K562 (cell line): Measurements from ENCODE around the gene CEP126. TPM values are rescaled to one million over a fixed set of nuclear protein-coding genes. Genes with fewer than 3 reads are reported as not detected.

Source experiments
- ATAC-seq: fragments of 200-7000 bp; cut with Tn5 transposase; 3 replicates; pipeline ENCODE4 v1.9.1; 2020; ENCODE audit warnings: moderate library complexity
- BruUV-seq: library from RNA; stranded (reverse); fragments of 400-500 nt; replicated peaks from 2 replicates; lab custom pipeline; 2021; lab: Mats Ljungman, UMichigan
- CTCF ChIA-PET: fragments of 300-600 bp; formaldehyde crosslinking; extraction: SDS; loops from one replicate; lab custom pipeline; 2021; ENCODE audit warnings: low intra/inter-chr PET ratio; lab: Yijun Ruan, JAX
- POLR2A ChIA-PET: fragments of 300-600, 350-650 bp; sonication (Branson Sonifier 250); formaldehyde crosslinking; extraction: SDS; loops from one replicate; lab custom pipeline; 2021; ENCODE audit warnings: antibody characterized with exemption, inconsistent platforms; lab: Yijun Ruan, JAX
- DNase-seq, 4 experiments: peaks; one replicate each; pipeline versions ENCODE4 v3.0.0 to v3.0.0-alpha.2; 2011 to 2018; ENCODE audit warnings: low spot score in 3 of 4, mixed read lengths in 3 of 4; ENCODE audit errors: extremely low read depth in 1 of 4
- FAIRE-seq: peaks from 2 replicates; lab custom pipeline; 2011; peaks lifted over from hg19 to GRCh38; lab: Jason Lieb, UNC
- H2AFZ ChIP-seq: 2 replicates; pipeline ENCODE4 v1.6.0; 2011; ENCODE audit warnings: low read depth, low read length, control low read depth, inconsistent platforms
- H3K27ac ChIP-seq: fragments of 200-600 bp; 3 replicates; pipeline ENCODE4 v1.8.0; 2011; ENCODE audit warnings: low read depth, mild to moderate bottlenecking, control low read depth, inconsistent platforms, low read length, moderate library complexity, mixed read lengths; ENCODE audit errors: extremely low read depth
- H3K27me3 ChIP-seq, 2 experiments: fragments of 300-600 bp in 1 of 2; 2 replicates in 1 of 2; 3 replicates in 1 of 2; pipeline versions ENCODE4 v1.6.0 to v1.8.0; 2011; ENCODE audit warnings: inconsistent platforms in 2 of 2, low read length in 2 of 2, mild to moderate bottlenecking in 1 of 2, mixed read lengths in 1 of 2, moderate library complexity in 1 of 2; ENCODE audit not compliant: control insufficient read depth in 2 of 2, insufficient read depth in 2 of 2
- H3K36me3 ChIP-seq: fragments of 300-600 bp; 3 replicates; pipeline ENCODE4 v1.8.0; 2011; ENCODE audit warnings: mild to moderate bottlenecking, low read length, inconsistent platforms; ENCODE audit not compliant: control insufficient read depth, insufficient read depth
- H3K4me1 ChIP-seq, 2 experiments: fragments of 200-600 bp in 1 of 2; replicated peaks in 1 of 2; 2 replicates in 1 of 2; 3 replicates in 1 of 2; pipeline versions ENCODE4 v1.5.1 to v1.8.0; 2011; ENCODE audit warnings: inconsistent platforms in 2 of 2, low read length in 2 of 2, mild to moderate bottlenecking in 1 of 2, mixed read lengths in 1 of 2, moderate library complexity in 1 of 2; ENCODE audit not compliant: control insufficient read depth in 2 of 2, insufficient read depth in 2 of 2
- H3K4me2 ChIP-seq: 2 replicates; pipeline ENCODE4 v1.6.1; 2011; ENCODE audit warnings: low read length, control low read depth, inconsistent platforms, mixed read lengths; ENCODE audit not compliant: insufficient read depth
- H3K4me3 ChIP-seq: fragments of 200-600 bp; sonication (generic), shearing (Covaris generic); 2 replicates; pipeline ENCODE4 v1.5.1; 2016; ENCODE audit warnings: control low read depth, inconsistent platforms
- H3K79me2 ChIP-seq: fragments of 200-600 bp; 3 replicates; pipeline ENCODE4 v1.8.0; 2011; ENCODE audit warnings: low read length, inconsistent platforms; ENCODE audit not compliant: control insufficient read depth, insufficient read depth
- H3K9ac ChIP-seq, 2 experiments: 2 replicates each; pipeline versions ENCODE4 v1.6.0 to v1.6.1; 2011; ENCODE audit warnings: low read depth in 2 of 2, low read length in 2 of 2, control low read depth in 1 of 2, inconsistent platforms in 1 of 2, mild to moderate bottlenecking in 1 of 2, mixed read lengths in 1 of 2; ENCODE audit not compliant: insufficient read depth in 1 of 2
- H3K9me1 ChIP-seq: one replicate; pipeline ENCODE4 v1.6.0; 2011; ENCODE audit warnings: inconsistent platforms, mild to moderate bottlenecking, low read length, moderate library complexity; ENCODE audit not compliant: control insufficient read depth, insufficient read depth
- H3K9me3 ChIP-seq: replicated peaks from 2 replicates; pipeline ENCODE4 v1.5.1; 2011; ENCODE audit warnings: low read depth, low read length, inconsistent platforms; ENCODE audit not compliant: control insufficient read depth, insufficient read depth
- H4K20me1 ChIP-seq: replicated peaks from 2 replicates; pipeline ENCODE4 v1.6.1; 2011; ENCODE audit warnings: low read length, inconsistent platforms, mixed read lengths; ENCODE audit not compliant: control insufficient read depth, insufficient read depth
- BMI1 ChIP-seq: fragments of 150-350 bp; IDR thresholded peaks from 2 replicates; pipeline ENCODE4 v1.6.1; 2014; ENCODE audit warnings: low read length
- HDGF ChIP-seq: fragments of 450-650 bp; IDR thresholded peaks from 2 replicates; pipeline ENCODE4 v1.6.1; 2016
- NFYB ChIP-seq: IDR thresholded peaks from 2 replicates; pipeline ENCODE4 v1.6.1; 2011; ENCODE audit warnings: mild to moderate bottlenecking, moderate library complexity; ENCODE audit not compliant: insufficient read length; ENCODE audit errors: extremely low read depth
- PHB2 ChIP-seq: fragments of 450-650 bp; IDR thresholded peaks from 2 replicates; pipeline ENCODE4 v1.6.1; 2017; ENCODE audit warnings: low read depth
- RBM25 ChIP-seq: fragments of 200-400 bp; formaldehyde crosslinking; IDR thresholded peaks from 2 replicates; pipeline ENCODE4 v1.6.1; 2018; ENCODE audit warnings: low read length, low read depth, moderate library complexity; ENCODE audit not compliant: severe bottlenecking
- RBM39 ChIP-seq: fragments of 200-400 bp; formaldehyde crosslinking; optimal IDR thresholded peaks from 2 replicates; pipeline ENCODE3; 2018; ENCODE audit warnings: low read depth, low read length
- SAP30 ChIP-seq: fragments of 200-600 bp; sonication (generic); IDR thresholded peaks from 2 replicates; pipeline ENCODE4 v1.6.1; 2012; ENCODE audit warnings: borderline replicate concordance, low read depth, mild to moderate bottlenecking, moderate library complexity, low read length, control low read depth, inconsistent platforms; ENCODE audit not compliant: insufficient read depth, poor library complexity, severe bottlenecking
- TRIM28 ChIP-seq: fragments of 450-650 bp; IDR thresholded peaks from 2 replicates; pipeline ENCODE4 v1.6.1; 2017
- ZHX1 ChIP-seq: fragments of 150-350 bp; conservative IDR thresholded peaks from 2 replicates; pipeline ENCODE4 v1.6.1; 2014; ENCODE audit warnings: low read length
- ZNF134 ChIP-seq: fragments of 250-450 bp; sonication (Bioruptor Pico); conservative IDR thresholded peaks from 2 replicates; pipeline ENCODE4 v1.4.0; 2020
- WGBS: fragments of 100-300 bp; shearing (Covaris generic); methylation state at CpG from one replicate; pipeline ENCODE4 v1.1.6; 2016; ENCODE audit warnings: low coverage, mixed read lengths; ENCODE audit not compliant: insufficient coverage; ENCODE audit errors: missing lambda C conversion rate; 5-methylcytosine and 5-hydroxymethylcytosine counted together
- in situ Hi-C: fragments of 300-500 bp; cut with MboI; formaldehyde crosslinking; loops from 4 replicates; pipeline ENCODE4 v1.15.0; 2018; ENCODE audit warnings: inconsistent platforms, mixed read lengths
- intact Hi-C: fragments of 100-400 bp; cut with micrococcal nuclease; formaldehyde crosslinking; loops from 2 replicates; pipeline ENCODE4 v1.14.2; 2022
- polyA plus RNA-seq, 8 experiments: library from polyadenylated mRNA; depleted of rRNA in 4 of 8; stranded (reverse) in 5 of 8; unstranded in 3 of 8; fragments of >200 nt; fragmentation: Nextera tagmentation in 2 of 8; fragmentation: Illumina TruSeq in 1 of 8; extraction: Ambion mirVana in 2 of 8; extraction: Trizol in 1 of 8; gene quantifications; 2 replicates each; pipeline versions ENCODE4 v1.2.1 to v1.2.3, GENCODE V29; 2011 to 2014; ENCODE audit warnings: inconsistent platforms in 1 of 8, missing spikeins in 1 of 8
- total RNA-seq, 7 experiments: library from RNA; depleted of rRNA in 6 of 7; stranded (reverse); fragments of >200 nt in 6 of 7; fragmentation: Illumina TruSeq in 2 of 7; extraction: Trizol in 2 of 7; gene quantifications; 2 replicates each; pipeline versions ENCODE4 v1.2.1 to v1.2.3, GENCODE V29; 2011 to 2021; ENCODE audit warnings: low replicate concordance in 1 of 7
- TF ChIP-seq, protein P1 (sequence below): sonication (generic); formaldehyde crosslinking; IDR thresholded peaks from 2 replicates; pipeline ENCODE4 v1.8.0; 2022; ENCODE audit warnings: mild to moderate bottlenecking, missing genetic modification reagents
- TF ChIP-seq, protein P2 (sequence below): fragments of 250-450 bp; sonication (Bioruptor Pico); IDR thresholded peaks from 2 replicates; pipeline ENCODE4 v1.5.0; 2020; ENCODE audit warnings: mild to moderate bottlenecking

The CEP126 gene
- total and polyA plus RNA-seq, 9 of the 15 experiments (the other 6 are each of a cell fraction or from before 2014, with no cell fraction given) = 0.01 to 0.11 (median 0.07) TPM; not detected in 3

GRCh38 chr11:101866619-101867491 lies 48.0 kb upstream of the CEP126 start:
- POLR2A ChIA-PET = no interaction called here
- WGBS = 0% methylated on average over 5 of the region's 5 CpGs

More at GRCh38 chr11:101866619-101867491, 48.0 kb upstream of the CEP126 start:
- Histone ChIP-seq H3K9ac (no peak overlapping the region), H3K27me3 (no peaks in the 10 kb centered on the region), H3K79me2 (no peaks in the 10 kb centered on the region), H2AFZ (no peak overlapping the region), H3K9me3 (no peaks in the 10 kb centered on the region), H3K36me3 (no peaks in the 10 kb centered on the region), H3K27ac (no peak overlapping the region), H3K9me1 (no peaks in the 10 kb centered on the region), H4K20me1 (no peaks in the 10 kb centered on the region), H3K4me2 (no peak overlapping the region), H3K4me1 (no peaks in the 10 kb centered on the region), H3K4me3 (no peak overlapping the region)
- in situ Hi-C loops = no loop called here
- CTCF ChIA-PET = interaction anchor here (0.7 kb wide), 1 partner anchor 935 kb away, joined by 4 read pairs; no protein-coding TSS in a partner anchor
- ATAC-seq (no peak), FAIRE-seq (no peak), DNase-seq (no peak)
- TF ChIP-seq, protein P1, sequence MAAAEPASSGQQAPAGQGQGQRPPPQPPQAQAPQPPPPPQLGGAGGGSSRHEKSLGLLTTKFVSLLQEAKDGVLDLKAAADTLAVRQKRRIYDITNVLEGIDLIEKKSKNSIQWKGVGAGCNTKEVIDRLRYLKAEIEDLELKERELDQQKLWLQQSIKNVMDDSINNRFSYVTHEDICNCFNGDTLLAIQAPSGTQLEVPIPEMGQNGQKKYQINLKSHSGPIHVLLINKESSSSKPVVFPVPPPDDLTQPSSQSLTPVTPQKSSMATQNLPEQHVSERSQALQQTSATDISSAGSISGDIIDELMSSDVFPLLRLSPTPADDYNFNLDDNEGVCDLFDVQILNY = no peak
- TF ChIP-seq PHB2 = no peak
- no peak for TF ChIP-seq ZNF134 (CRISPR knock-in tag)
- TF ChIP-seq HDGF = no peak
- TF ChIP-seq NFYB = no peak
- TF ChIP-seq, protein P2, sequence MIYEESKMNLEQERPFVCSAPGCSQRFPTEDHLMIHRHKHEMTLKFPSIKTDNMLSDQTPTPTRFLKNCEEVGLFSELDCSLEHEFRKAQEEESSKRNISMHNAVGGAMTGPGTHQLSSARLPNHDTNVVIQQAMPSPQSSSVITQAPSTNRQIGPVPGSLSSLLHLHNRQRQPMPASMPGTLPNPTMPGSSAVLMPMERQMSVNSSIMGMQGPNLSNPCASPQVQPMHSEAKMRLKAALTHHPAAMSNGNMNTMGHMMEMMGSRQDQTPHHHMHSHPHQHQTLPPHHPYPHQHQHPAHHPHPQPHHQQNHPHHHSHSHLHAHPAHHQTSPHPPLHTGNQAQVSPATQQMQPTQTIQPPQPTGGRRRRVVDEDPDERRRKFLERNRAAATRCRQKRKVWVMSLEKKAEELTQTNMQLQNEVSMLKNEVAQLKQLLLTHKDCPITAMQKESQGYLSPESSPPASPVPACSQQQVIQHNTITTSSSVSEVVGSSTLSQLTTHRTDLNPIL (CRISPR knock-in tag) = no peak
- no peak for TF ChIP-seq BMI1
- no peak for TF ChIP-seq RBM25
- TF ChIP-seq TRIM28 = no peak
- TF ChIP-seq ZHX1 = no peak
- no peak for TF ChIP-seq SAP30
- no peak for TF ChIP-seq RBM39
- intact Hi-C loops = no loop called here
- BruUV-seq = no TSS peak
